ENCODE measurements around the gene SGCB.
"Not testable (repeated sequence)": the region's sequence is repeated elsewhere in the genome, so short reads cannot be mapped to it uniquely, and the experiment has no call there.

SGCB gene, protein sequence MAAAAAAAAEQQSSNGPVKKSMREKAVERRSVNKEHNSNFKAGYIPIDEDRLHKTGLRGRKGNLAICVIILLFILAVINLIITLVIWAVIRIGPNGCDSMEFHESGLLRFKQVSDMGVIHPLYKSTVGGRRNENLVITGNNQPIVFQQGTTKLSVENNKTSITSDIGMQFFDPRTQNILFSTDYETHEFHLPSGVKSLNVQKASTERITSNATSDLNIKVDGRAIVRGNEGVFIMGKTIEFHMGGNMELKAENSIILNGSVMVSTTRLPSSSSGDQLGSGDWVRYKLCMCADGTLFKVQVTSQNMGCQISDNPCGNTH

GRCh38 chr4:52038103-52038912 lies at the start of gene SGCB:
TSS of gene SGCB (minus strand) at chr4:52038299. CDS start at chr4:52038259, 40 bp downstream.
- no peak for DNase-seq

- not testable (repeated sequence) for DNase-seq
Measured at GRCh38 chr4:52086425-52086824, 48.3 kb upstream of the SGCB start.

GRCh38 chr4:52081216-52081615 lies 43.1 kb upstream of the SGCB start:
- no peak for DNase-seq

DNA sequence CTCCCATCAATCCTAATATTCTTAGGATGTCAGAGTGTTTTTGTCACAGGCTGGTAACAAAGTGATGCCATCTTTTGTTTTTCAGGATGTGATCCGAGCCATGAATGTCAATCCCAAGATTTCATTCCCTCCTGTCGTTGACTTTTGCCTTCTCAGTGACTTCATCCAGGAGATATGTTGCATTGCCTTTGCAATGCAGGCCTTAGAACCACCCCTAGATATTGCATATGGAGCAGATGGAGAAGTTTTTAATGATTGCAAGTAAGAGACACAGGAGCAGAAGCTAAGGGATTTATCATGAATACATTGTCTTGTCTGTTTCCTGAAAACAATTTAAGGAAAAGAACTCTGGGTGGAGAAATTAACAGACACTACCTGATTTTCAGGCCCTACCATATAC lies 41.6 kb upstream of the SGCB start:
- no peak for DNase-seq

GRCh38 chr4:52076731-52077130 lies 38.6 kb upstream of the SGCB start:
- no peak for DNase-seq

GRCh38 chr4:52071791-52072546 lies 33.9 kb upstream of the SGCB start:
- no peak for DNase-seq

- DNase-seq: no peak
Measured at GRCh38 chr4:52069571-52069970, 31.5 kb upstream of the SGCB start.

DNA sequence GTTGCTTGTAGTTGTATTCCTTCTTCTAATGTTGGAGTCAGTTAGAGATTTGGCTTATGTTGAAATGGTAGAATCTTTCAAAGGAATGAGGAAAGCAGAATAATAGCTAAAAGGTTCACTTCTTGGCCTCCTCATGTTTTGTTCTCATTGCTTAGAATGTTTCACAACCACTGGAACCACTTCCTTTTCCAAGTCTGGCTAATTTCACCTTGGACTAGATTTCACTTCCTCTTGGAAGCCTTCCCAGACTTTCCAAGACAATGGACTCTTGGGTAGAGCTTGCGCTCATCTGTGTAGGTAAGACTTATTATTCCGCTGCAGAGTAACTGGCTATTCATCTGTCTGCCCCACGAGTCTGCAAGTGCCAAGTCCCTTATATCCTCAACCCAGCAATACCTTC lies 21.3 kb upstream of the SGCB start:
- no peak for DNase-seq

DNA sequence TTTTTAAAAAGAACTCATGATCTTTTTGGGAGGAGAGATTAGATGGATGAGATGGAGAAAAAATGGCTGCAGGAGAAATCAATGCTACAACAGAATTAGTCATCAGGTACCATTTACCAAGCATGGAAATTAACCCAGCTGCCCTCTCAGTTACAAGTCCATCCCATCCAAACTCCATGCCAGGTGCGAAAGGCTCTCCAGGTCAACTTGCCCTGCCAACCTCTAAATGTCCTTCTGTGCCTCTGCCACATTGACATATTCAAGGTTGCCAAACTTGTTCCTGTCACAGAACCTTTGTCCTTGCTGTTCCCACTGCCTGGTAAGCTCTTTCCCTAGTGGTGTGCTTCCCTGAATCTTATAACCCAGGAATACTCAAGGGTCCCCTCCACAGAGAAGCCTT lies 20.2 kb upstream of the SGCB start:
- DNase-seq: no peak

DNA sequence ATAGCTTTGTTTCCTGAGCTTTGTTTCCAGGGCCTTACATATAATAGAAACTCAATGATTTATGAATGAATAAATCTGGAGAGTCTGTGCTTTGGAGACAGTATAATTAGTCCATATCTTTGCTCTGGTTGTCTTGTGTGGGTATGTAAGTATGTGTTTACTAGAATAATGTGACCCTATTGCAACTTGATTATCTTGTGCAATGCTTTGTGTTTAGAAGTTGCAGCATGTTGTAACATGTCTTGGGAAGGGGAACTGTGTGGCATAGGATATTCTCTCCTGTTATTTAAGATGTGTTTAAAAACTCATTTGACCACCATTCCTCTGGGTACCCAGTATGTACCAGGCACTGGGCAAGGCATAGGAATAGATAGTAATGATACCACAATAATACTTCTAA lies 19.1 kb upstream of the SGCB start:
- DNase-seq: no peak

DNA sequence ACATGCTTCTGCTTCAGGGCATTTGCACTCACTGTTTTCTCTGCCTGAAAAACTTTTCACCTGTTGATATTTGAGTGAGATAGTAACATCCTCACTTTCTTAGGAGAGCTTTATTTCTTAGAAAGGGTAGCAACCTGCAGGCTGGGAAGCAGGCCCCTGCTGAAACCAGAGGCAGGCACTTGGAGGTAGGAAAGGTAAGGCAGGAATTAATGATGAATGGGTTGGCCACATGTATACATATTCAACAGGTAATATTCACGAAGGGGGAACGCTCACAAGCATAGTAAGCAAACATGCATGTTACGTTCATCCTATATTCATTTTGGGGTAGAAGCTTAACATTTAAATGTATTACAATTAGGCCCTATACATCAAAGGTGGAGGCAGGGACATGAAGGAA lies 16.2 kb upstream of the SGCB start:
- DNase-seq: no peak

GRCh38 chr4:52052475-52052780 lies 14.3 kb upstream of the SGCB start:
- no peak for DNase-seq

DNA sequence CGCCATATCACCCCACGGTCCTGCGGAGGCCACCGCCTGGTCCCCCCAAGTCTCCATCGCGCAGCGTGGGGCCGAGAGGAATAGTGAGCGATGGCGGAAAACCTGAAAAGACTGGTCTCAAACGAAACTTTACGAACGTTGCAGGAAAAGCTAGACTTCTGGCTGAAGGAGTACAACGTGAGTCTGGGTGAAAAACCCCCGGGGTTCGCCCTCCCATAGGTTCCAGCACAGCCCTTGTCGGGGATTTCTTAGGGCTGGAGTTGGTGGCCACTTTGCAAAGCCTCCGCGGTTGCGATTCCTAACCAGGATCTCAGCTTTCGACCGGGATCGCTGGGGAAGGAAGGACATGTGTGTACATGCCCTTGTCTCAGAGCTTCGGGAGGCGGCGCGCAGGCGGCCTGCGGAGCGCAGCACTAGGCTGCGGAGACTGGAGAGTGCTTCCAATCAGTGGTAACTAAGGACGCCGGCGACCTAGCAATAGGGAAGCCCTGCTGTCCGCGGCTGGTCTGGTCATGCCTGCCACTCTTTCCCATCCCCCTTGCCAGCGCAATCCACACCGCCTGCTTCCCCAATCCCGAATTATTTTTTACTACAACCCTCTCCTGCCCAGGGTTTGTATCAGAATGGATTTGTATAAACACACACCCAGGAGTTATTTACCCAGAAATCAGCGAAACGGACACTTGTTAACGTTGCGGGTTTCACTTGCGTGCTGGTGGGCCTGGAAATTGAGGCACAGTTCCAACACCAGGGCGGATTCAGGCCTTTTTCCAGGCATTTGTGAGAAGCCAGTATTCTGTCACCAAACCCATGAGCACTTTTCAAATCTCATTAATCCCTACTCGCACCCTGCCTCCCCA lies 13.7 kb upstream of the SGCB start:
- DNase-seq: no peak

DNA sequence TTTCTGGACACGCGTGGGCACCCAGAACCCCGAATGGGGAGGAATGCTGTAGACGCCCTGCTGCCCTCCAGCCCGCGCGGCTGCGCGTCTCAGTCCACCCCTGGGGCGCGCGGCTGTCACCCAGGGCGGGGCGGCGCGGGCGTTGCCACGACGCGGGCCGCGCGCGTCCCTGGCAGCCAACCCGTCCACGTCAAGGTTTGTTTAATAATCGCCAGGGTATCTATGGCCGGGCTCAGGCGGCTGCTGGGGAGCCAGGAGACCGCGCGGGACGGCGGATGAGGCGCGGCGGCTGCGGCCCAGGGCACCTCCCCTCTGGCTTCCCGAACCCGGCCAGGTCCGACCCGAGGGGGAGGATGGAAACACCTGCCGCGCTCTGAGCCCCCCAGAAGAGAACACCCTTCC lies 13.1 kb upstream of the SGCB start, which contains the start of gene SPATA18:
Gene SPATA18, plus strand, starts transcription at position 92 of the 402 bp plus-strand sequence. CDS start 401 bp downstream, outside the sequence.
- DNase-seq: no peak

DNA sequence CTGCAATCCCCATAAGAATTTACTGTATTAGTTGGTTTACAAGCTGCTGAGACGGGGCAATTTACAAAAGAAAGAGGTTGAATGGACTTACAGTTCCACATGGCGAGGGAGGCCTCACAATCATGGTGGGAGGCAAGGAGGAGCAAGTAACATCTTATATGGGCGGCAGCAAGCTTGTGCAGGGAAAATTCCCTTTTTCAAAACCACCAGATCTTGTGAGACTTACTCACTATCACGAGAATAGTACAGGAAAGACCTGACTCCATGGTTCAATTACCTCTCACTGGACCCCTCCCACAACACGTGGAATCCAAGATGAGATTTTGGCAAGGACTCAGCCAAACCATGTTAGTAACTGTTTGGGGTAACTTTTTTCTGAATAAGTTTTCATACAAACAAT lies 11.2 kb upstream of the SGCB start:
- DNase-seq: no peak

DNA sequence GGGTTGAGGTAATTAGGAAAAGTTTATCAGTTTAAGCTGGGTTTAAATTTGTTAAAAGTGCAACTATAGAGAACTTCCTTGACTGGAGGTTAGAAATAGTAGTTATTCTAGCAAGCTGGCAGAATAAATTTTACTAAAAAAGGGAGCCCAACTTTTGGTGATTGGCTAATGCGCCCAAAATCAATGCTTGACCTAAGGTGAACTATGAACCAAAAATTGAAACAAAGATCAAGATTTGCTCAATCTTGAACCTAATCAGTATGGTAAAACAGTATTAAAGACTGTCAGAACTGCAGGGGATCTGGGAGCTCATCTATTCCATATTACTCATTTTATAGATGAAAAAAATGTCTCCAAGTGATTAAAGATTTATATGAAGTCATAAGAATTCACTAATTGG lies 6.9 kb upstream of the SGCB start:
- DNase-seq: no peak

GRCh38 chr4:52037689-52038102 lies 403 bp downstream of the SGCB start:
- peak in 1 of 2 experiments; percentile 4 for DNase-seq

GRCh38 chr4:52036886-52037530 lies 1.1 kb downstream of the SGCB start:
- no peak for DNase-seq

DNA sequence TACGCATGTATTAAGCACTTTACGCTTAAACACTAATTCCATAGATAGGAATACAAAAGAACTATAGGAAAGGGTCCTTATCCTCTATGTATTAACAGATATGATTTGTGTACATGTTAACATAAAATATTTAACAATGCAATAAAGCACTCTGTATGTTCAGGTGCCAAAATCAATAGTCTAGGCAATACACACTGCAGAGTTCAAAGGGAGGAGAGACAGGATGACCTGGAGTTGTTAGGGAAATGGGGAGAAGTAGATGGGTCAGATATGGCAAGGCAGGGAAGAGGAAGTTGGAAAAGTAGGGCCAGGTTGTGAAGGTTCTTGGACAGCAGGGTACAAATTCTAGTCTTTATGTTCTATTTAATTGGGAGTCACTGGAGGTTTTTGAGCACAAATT lies 2.9 kb downstream of the SGCB start:
- no peak for DNase-seq

- DNase-seq: no peak
Measured at GRCh38 chr4:52032005-52032404, 6.1 kb downstream of the SGCB start.

- DNase-seq: no peak
Measured at GRCh38 chr4:52028970-52029369, 9.1 kb downstream of the SGCB start.
